Measurements from ENCODE around the gene ANKRD13A. TPM values are rescaled to one million over a fixed set of nuclear protein-coding genes. Genes with fewer than 3 reads are reported as not detected.

The ANKRD13A gene
- total RNA-seq, 1 experiment from 2014 or later: 34.5 TPM

DNA sequence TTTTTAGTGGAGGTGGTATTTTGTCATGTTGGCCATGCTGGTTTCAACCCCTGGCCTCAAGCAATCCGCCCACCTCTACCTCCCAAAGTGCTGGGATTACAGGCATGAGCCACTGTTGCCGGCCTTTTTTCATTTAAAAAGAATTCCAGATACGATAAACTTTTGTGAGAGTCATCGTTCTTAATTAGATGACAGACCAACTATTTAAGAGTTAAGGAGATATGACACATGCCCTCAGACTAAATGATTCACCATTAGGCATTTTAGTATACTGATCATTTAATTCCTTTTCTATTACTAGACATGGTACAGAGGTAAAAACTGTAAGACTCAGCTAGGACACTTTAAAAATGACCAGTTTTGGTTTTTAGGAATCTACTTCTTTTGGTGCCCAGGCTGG, 2.4 kb downstream of the ANKRD13A start:
- H3K27ac Mint-ChIP-seq (ENCODE audit: unreplicated experiment): no peak overlapping the region
- no TSS peak for BruUV-seq (replicated peaks)
- H3K36me3 Mint-ChIP-seq (ENCODE audit: insufficient read depth, unreplicated experiment): peaks cover 25% of the 10 kb centered on the region
- TF ChIP-seq CTCF (IDR thresholded peaks at IDR 0.05; ENCODE audit: unreplicated experiment): no peak
- peaks cover 26% of the 10 kb centered on the region for H3K4me1 Mint-ChIP-seq (ENCODE audit: low read depth, unreplicated experiment)
- intact Hi-C loops (cut with micrococcal nuclease; ENCODE audit: unreplicated experiment): loop anchor here (5.0 kb wide), 1 partner anchor 36 kb away; no protein-coding TSS in a partner anchor
- CTCF ChIA-PET: interaction anchor here (0.6 kb wide), 1 partner anchor 1605 kb away, joined by 12 read pairs; no protein-coding TSS in a partner anchor
- no peaks in the 10 kb centered on the region for H3K27me3 Mint-ChIP-seq (ENCODE audit: unreplicated experiment)
- no peak for DNase-seq
- H3K9me3 Mint-ChIP-seq (ENCODE audit: low read depth, unreplicated experiment): no peaks in the 10 kb centered on the region
- H3K4me3 Mint-ChIP-seq (ENCODE audit: low read depth, unreplicated experiment): no peak overlapping the region

- no peak for TF ChIP-seq CTCF (IDR thresholded peaks at IDR 0.05; ENCODE audit: unreplicated experiment)
- H3K9me3 Mint-ChIP-seq (ENCODE audit: low read depth, unreplicated experiment): no peaks in the 10 kb centered on the region
- H3K4me1 Mint-ChIP-seq (ENCODE audit: low read depth, unreplicated experiment): peaks cover 26% of the 10 kb centered on the region
- no TSS peak for BruUV-seq (replicated peaks)
- CTCF ChIA-PET: no interaction called here
- no peaks in the 10 kb centered on the region for H3K27me3 Mint-ChIP-seq (ENCODE audit: unreplicated experiment)
- H3K27ac Mint-ChIP-seq (ENCODE audit: unreplicated experiment): peak overlapping the region; percentile 32
- intact Hi-C loops (cut with micrococcal nuclease; ENCODE audit: unreplicated experiment): loop anchor here (5.0 kb wide), 1 partner anchor 34 kb away; no protein-coding TSS in a partner anchor
- H3K4me3 Mint-ChIP-seq (ENCODE audit: low read depth, unreplicated experiment): peak overlapping the region; percentile 26
- H3K36me3 Mint-ChIP-seq (ENCODE audit: insufficient read depth, unreplicated experiment): peaks cover 25% of the 10 kb centered on the region
- no peak for DNase-seq
These were observed 3.7 kb downstream of the ANKRD13A start for GRCh38 chr12:110002676-110003515.

DNA sequence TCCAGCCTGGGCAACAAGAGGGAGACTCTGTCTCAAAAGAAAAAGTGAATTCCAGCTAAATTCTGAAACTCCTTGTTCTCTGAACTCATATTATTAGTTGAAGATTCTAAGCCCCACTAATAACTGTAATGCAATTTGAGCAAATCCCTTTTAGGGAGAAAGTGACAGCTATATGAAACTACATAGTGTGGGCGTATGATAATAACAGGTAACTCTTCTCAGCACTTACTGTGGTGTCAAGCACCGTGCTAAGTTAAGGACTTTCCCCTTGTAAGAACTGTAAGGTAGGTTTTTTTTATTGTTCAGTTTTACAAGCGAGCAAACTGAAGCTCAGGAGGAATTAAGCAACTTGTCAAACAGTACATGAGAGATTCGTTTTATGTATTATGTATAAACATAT, 5.4 kb downstream of the ANKRD13A start:
- no peak overlapping the region for H3K4me3 Mint-ChIP-seq (ENCODE audit: low read depth, unreplicated experiment)
- H3K4me1 Mint-ChIP-seq (ENCODE audit: low read depth, unreplicated experiment): peaks cover 17% of the 10 kb centered on the region
- no peaks in the 10 kb centered on the region for H3K9me3 Mint-ChIP-seq (ENCODE audit: low read depth, unreplicated experiment)
- peaks cover 12% of the 10 kb centered on the region for H3K36me3 Mint-ChIP-seq (ENCODE audit: insufficient read depth, unreplicated experiment)
- no peak for DNase-seq
- H3K27ac Mint-ChIP-seq (ENCODE audit: unreplicated experiment): no peak overlapping the region
- TF ChIP-seq CTCF (IDR thresholded peaks at IDR 0.05; ENCODE audit: unreplicated experiment): no peak
- CTCF ChIA-PET: interaction anchor here (0.6 to 0.9 kb wide), 2 partner anchors 155 to 542 kb away, joined by 3 read pairs; no protein-coding TSS in a partner anchor
- no TSS peak for BruUV-seq (replicated peaks)
- intact Hi-C loops (cut with micrococcal nuclease; ENCODE audit: unreplicated experiment): loop anchor here (5.0 kb wide), 1 partner anchor 33 kb away; no protein-coding TSS in a partner anchor
- H3K27me3 Mint-ChIP-seq (ENCODE audit: unreplicated experiment): no peaks in the 10 kb centered on the region

DNA sequence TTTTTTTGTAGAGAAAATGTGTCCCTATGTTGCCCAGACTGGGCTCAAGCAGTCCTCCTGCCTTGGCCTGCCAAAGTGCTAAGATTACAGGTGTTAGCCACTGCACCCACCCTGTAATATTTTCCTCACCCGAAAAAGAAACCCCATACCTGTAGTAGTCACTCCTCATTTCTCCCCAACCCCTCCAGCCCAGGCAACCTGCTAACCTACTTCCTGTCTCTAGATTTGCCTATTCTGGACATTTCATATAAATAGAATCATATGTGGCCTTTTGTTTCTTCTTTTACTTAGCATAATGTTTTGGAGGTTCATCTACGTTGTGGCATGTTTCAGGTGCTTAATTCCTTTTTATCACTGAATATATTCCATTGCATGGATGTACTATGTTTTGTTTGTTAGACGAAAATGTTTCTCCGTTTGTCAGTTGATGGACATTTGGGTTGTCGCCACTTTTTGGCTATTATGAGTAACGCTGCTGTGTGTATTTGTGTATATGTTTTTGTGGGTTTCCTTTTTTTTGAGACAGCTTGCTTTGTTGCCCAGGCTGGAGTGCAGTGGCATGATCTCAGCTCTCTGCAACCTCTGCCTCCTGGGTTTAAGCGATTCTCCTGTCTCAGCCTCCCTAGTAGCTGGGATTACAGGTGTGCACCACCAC, 6.2 kb downstream of the ANKRD13A start:
- H3K27me3 Mint-ChIP-seq (ENCODE audit: unreplicated experiment): no peaks in the 10 kb centered on the region
- H3K4me3 Mint-ChIP-seq (ENCODE audit: low read depth, unreplicated experiment): no peak overlapping the region
- TF ChIP-seq CTCF (IDR thresholded peaks at IDR 0.05; ENCODE audit: unreplicated experiment): no peak
- CTCF ChIA-PET: no interaction called here
- H3K36me3 Mint-ChIP-seq (ENCODE audit: insufficient read depth, unreplicated experiment): peaks cover 6% of the 10 kb centered on the region
- DNase-seq: no peak
- intact Hi-C loops (cut with micrococcal nuclease; ENCODE audit: unreplicated experiment): no loop called here
- peaks cover 17% of the 10 kb centered on the region for H3K4me1 Mint-ChIP-seq (ENCODE audit: low read depth, unreplicated experiment)
- H3K9me3 Mint-ChIP-seq (ENCODE audit: low read depth, unreplicated experiment): no peaks in the 10 kb centered on the region
- BruUV-seq (replicated peaks): no TSS peak
- no peak overlapping the region for H3K27ac Mint-ChIP-seq (ENCODE audit: unreplicated experiment)
